Endothelial cell of umbilical vein (primary cell): ENCODE results near the gene RGS19. TPM values are rescaled to one million over a fixed set of nuclear protein-coding genes. Genes with fewer than 3 reads are reported as not detected.

Source experiments
- BruUV-seq: library from RNA; stranded (reverse); fragments of 400-500 nt; replicated peaks from 2 replicates; lab custom pipeline; 2021; lab: Mats Ljungman, UMichigan
- CTCF ChIA-PET: fragments of 300-600, 350-600 bp; sonication (Branson Sonifier 250); formaldehyde crosslinking; loops from one replicate; lab custom pipeline; 2021; ENCODE audit warnings: antibody characterized with exemption, inconsistent platforms; lab: Charles Lee
- POLR2A ChIA-PET: fragments of 300-600, 350-600 bp; sonication (Branson Sonifier 250); formaldehyde crosslinking; loops from one replicate; lab custom pipeline; 2021; ENCODE audit warnings: antibody characterized with exemption, inconsistent platforms; lab: Charles Lee
- DNase-seq: peaks from one replicate; pipeline ENCODE4 v3.0.0-alpha.2; 2011; ENCODE audit warnings: low read depth, low spot score
- FAIRE-seq: peaks from 2 replicates; lab custom pipeline; 2011; peaks lifted over from hg19 to GRCh38; lab: Jason Lieb, UNC
- H2AFZ ChIP-seq: 2 replicates; pipeline ENCODE4 v1.6.0; 2012; ENCODE audit warnings: low read depth, low read length, control low read depth, inconsistent platforms
- H3K27ac ChIP-seq: 2 replicates; pipeline ENCODE4 v1.5.1; 2011; ENCODE audit warnings: low read depth, mild to moderate bottlenecking, control low read depth, low read length, moderate library complexity; ENCODE audit not compliant: insufficient read depth
- H3K27me3 ChIP-seq, 2 experiments: 2 replicates each; pipeline versions ENCODE4 v1.6.0 to v1.6.1; 2011; ENCODE audit warnings: low read length in 2 of 2, mixed read lengths in 1 of 2; ENCODE audit not compliant: control insufficient read depth in 2 of 2, insufficient read depth in 2 of 2
- H3K36me3 ChIP-seq, 2 experiments: 2 replicates in 1 of 2; 3 replicates in 1 of 2; pipeline ENCODE4 v1.5.1; 2011; ENCODE audit warnings: low read length in 2 of 2, mild to moderate bottlenecking in 1 of 2, moderate library complexity in 1 of 2; ENCODE audit not compliant: control insufficient read depth in 2 of 2, insufficient read depth in 2 of 2; ENCODE audit errors: extremely low read depth in 1 of 2
- H3K4me1 ChIP-seq: 3 replicates; pipeline ENCODE4 v1.5.1; 2011; ENCODE audit warnings: mild to moderate bottlenecking, low read length; ENCODE audit not compliant: control insufficient read depth, insufficient read depth; ENCODE audit errors: extremely low read depth
- H3K4me2 ChIP-seq: 2 replicates; pipeline ENCODE4 v1.6.1; 2011; ENCODE audit warnings: low read length, control low read depth, mixed read lengths; ENCODE audit not compliant: insufficient read depth
- H3K4me3 ChIP-seq, 3 experiments: fragments of 200-600 bp in 1 of 3; sonication (generic), shearing (Covaris generic) in 1 of 3; replicated peaks in 1 of 3; 2 replicates each; pipeline ENCODE4 v1.5.1; 2011 to 2016; ENCODE audit warnings: control low read depth in 3 of 3, low read length in 3 of 3, mild to moderate bottlenecking in 2 of 3, inconsistent platforms in 1 of 3, low read depth in 1 of 3, moderate library complexity in 1 of 3; ENCODE audit not compliant: insufficient read depth in 1 of 3
- H3K79me2 ChIP-seq: 2 replicates; pipeline ENCODE4 v1.6.0; 2012; ENCODE audit warnings: low read length, inconsistent platforms; ENCODE audit not compliant: control insufficient read depth, insufficient read depth
- H3K9ac ChIP-seq: replicated peaks from 2 replicates; pipeline ENCODE3; 2011; ENCODE audit warnings: low read length, control low read depth; ENCODE audit not compliant: insufficient read depth; ENCODE audit errors: extremely low read depth
- H3K9me1 ChIP-seq: replicated peaks from 3 replicates; pipeline ENCODE4 v1.6.0; 2011; ENCODE audit warnings: mild to moderate bottlenecking, low read length; ENCODE audit not compliant: control insufficient read depth, insufficient read depth; ENCODE audit errors: extremely low read depth
- H3K9me3 ChIP-seq: replicated peaks from 2 replicates; pipeline ENCODE4 v1.5.1; 2012; ENCODE audit warnings: low read length, inconsistent platforms; ENCODE audit not compliant: control insufficient read depth, insufficient read depth
- H4K20me1 ChIP-seq: replicated peaks from 2 replicates; pipeline ENCODE3; 2011; ENCODE audit warnings: mild to moderate bottlenecking, low read length; ENCODE audit not compliant: control insufficient read depth, insufficient read depth; ENCODE audit errors: extremely low read depth
- EZH2 ChIP-seq: IDR thresholded peaks from 2 replicates; pipeline ENCODE4 v1.6.1; 2012; ENCODE audit warnings: borderline replicate concordance, low read depth, mild to moderate bottlenecking, moderate library complexity, low read length, inconsistent platforms; ENCODE audit not compliant: severe bottlenecking
- FOS ChIP-seq: IDR thresholded peaks from 2 replicates; pipeline ENCODE4 v1.6.1; 2011; ENCODE audit warnings: mild to moderate bottlenecking, low read length, moderate library complexity, borderline replicate concordance; ENCODE audit not compliant: insufficient read depth
- GATA2 ChIP-seq: IDR thresholded peaks from 2 replicates; pipeline ENCODE4 v1.7.0; 2011; ENCODE audit warnings: low read depth, mild to moderate bottlenecking, moderate library complexity, mixed read lengths, low read length; ENCODE audit not compliant: insufficient read length, insufficient read depth
- JUN ChIP-seq: IDR thresholded peaks from 2 replicates; pipeline ENCODE4 v1.6.1; 2011; ENCODE audit warnings: borderline replicate concordance, low read depth; ENCODE audit not compliant: insufficient read length, insufficient read depth
- MYC ChIP-seq: IDR thresholded peaks from one replicate; pipeline ENCODE4 v1.6.1; 2011; ENCODE audit warnings: mild to moderate bottlenecking, low read depth, low read length
- POLR2A ChIP-seq: IDR thresholded peaks from 2 replicates; pipeline ENCODE4 v1.6.1; 2012; ENCODE audit warnings: low read depth, mild to moderate bottlenecking, control low read depth, low read length
- POLR2AphosphoS5 ChIP-seq: IDR thresholded peaks from 2 replicates; pipeline ENCODE4 v1.6.1; 2012; ENCODE audit warnings: low read depth, mild to moderate bottlenecking, control low read depth, low read length, moderate library complexity; ENCODE audit not compliant: insufficient read depth
- dilution Hi-C: fragments of 300-500 bp; cut with MboI; formaldehyde crosslinking; loops from one replicate; pipeline ENCODE4 v1.15.0; 2019; ENCODE audit warnings: low sequenced_read_pairs; ENCODE audit not compliant: extremely low pct_ligation_motif_present
- intact Hi-C: fragments of 100-400 bp; cut with micrococcal nuclease; formaldehyde crosslinking; loops from one replicate; pipeline ENCODE4 v1.10.0; 2022
- polyA plus RNA-seq, 4 experiments: library from polyadenylated mRNA; depleted of rRNA in 3 of 4; stranded (reverse) in 3 of 4; unstranded in 1 of 4; fragments of >200 nt; gene quantifications; 2 replicates each; pipeline versions ENCODE4 v1.2.1 to v1.2.3, GENCODE V29; 2011 to 2012; ENCODE audit warnings: missing spikeins in 1 of 4
- total RNA-seq: library from RNA; stranded (reverse); gene quantifications from 2 replicates; pipeline ENCODE4 v1.2.3, GENCODE V29; 2021
- TF ChIP-seq, protein P1 (sequence below), 2 donors: IDR thresholded peaks; 1 replicate in 1 of 2; 2 replicates in 1 of 2; pipeline ENCODE4 v1.5.1; 2011; ENCODE audit warnings: low read length in 2 of 2, mild to moderate bottlenecking in 2 of 2, moderate library complexity in 2 of 2, control low read depth in 1 of 2, inconsistent platforms in 1 of 2, low read depth in 1 of 2; ENCODE audit not compliant: insufficient read depth in 1 of 2; ENCODE audit errors: extremely low read depth in 1 of 2
- TF ChIP-seq, protein P2 (sequence below): IDR thresholded peaks from 2 replicates; pipeline ENCODE4 v1.6.1; 2011; ENCODE audit not compliant: insufficient read depth, insufficient read length

RGS19 gene
- total and polyA plus RNA-seq, 2 donors (not counting 3 experiments of a cell fraction or from before 2014, with no cell fraction given) = 27.8 to 33.7 TPM

DNA sequence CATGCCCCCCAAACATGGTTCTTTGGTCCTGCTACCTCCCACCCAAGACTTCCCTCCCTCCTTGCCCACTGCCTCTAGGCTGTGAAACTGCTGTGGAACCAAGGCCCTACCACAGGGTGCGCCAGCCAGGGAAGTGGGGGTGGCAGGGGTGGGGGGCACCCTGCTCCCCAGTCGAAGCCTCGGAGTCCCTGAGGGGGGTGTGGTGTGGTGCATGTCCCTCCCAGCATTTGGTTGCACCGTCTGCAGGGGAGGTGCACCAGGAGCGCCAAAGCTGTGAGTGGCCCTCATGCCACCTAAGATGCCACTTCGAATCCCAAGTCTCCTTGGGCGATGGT, 1.8 kb downstream of the RGS19 start:
- dilution Hi-C loops (no loop called here), intact Hi-C loops (no loop called here)
- Histone ChIP-seq H3K4me1 (peaks cover 14% of the 10 kb centered on the region), H3K4me3 (no peak overlapping the region), H4K20me1 (no peaks in the 10 kb centered on the region), H3K4me2 (no peak overlapping the region), H3K36me3 (peaks cover 0 to 16% of the 10 kb centered on the region in 2 experiments), H3K9ac (no peak overlapping the region), H3K27ac (no peak overlapping the region), H3K79me2 (peaks cover 6% of the 10 kb centered on the region), H3K9me3 (no peaks in the 10 kb centered on the region), H3K27me3 (no peaks in the 10 kb centered on the region), H3K9me1 (no peaks in the 10 kb centered on the region), H2AFZ (no peak overlapping the region)
- FAIRE-seq (no peak), DNase-seq (no peak)
- TF ChIP-seq, protein P1, sequence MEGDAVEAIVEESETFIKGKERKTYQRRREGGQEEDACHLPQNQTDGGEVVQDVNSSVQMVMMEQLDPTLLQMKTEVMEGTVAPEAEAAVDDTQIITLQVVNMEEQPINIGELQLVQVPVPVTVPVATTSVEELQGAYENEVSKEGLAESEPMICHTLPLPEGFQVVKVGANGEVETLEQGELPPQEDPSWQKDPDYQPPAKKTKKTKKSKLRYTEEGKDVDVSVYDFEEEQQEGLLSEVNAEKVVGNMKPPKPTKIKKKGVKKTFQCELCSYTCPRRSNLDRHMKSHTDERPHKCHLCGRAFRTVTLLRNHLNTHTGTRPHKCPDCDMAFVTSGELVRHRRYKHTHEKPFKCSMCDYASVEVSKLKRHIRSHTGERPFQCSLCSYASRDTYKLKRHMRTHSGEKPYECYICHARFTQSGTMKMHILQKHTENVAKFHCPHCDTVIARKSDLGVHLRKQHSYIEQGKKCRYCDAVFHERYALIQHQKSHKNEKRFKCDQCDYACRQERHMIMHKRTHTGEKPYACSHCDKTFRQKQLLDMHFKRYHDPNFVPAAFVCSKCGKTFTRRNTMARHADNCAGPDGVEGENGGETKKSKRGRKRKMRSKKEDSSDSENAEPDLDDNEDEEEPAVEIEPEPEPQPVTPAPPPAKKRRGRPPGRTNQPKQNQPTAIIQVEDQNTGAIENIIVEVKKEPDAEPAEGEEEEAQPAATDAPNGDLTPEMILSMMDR (IDR thresholded peaks at IDR 0.05; ENCODE audit: extremely low read depth in 1 of 2, insufficient read depth in 1 of 2, low read depth in 1 of 2, low read length in 2 of 2) = no peak
- TF ChIP-seq JUN (no peak), MYC (no peak), POLR2A (no peak), GATA2 (no peak), FOS (no peak), EZH2 (no peak), POLR2AphosphoS5 (no peak)
- TF ChIP-seq, protein P2, sequence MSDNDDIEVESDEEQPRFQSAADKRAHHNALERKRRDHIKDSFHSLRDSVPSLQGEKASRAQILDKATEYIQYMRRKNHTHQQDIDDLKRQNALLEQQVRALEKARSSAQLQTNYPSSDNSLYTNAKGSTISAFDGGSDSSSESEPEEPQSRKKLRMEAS = no peak
- POLR2A ChIA-PET = no interaction called here
- CTCF ChIA-PET = no interaction called here
- BruUV-seq = no TSS peak
